Measurements from ENCODE around the gene IQCE.

Gene IQCE

GRCh38 chr7:2633538-2634266 is 74.9 kb downstream of the IQCE start:
- peak; percentile 45 for DNase-seq (ENCODE audit: low spot score)

- DNase-seq (ENCODE audit: low spot score) = no peak
These were observed 75.7 kb downstream of the IQCE start for GRCh38 chr7:2634267-2635145.

GRCh38 chr7:2635148-2635668 is 76.4 kb downstream of the IQCE start:
- no peak for DNase-seq (ENCODE audit: low spot score)

GRCh38 chr7:2635810-2636701 is 77.3 kb downstream of the IQCE start:
- DNase-seq (ENCODE audit: low spot score) = no peak

- no peak for DNase-seq (ENCODE audit: low spot score)
These were observed 78.3 kb downstream of the IQCE start for GRCh38 chr7:2637066-2637471.

- peak; percentile 90 for DNase-seq (ENCODE audit: low spot score)
These were observed 78.9 kb downstream of the IQCE start for GRCh38 chr7:2637505-2638223.

- no peak for DNase-seq (ENCODE audit: low spot score)
These were observed 79.6 kb downstream of the IQCE start for GRCh38 chr7:2638224-2638991.

GRCh38 chr7:2639181-2639681 is 80.5 kb downstream of the IQCE start:
- DNase-seq (ENCODE audit: low spot score) = no peak

- no peak for DNase-seq (ENCODE audit: low spot score)
These were observed 81.1 kb downstream of the IQCE start for GRCh38 chr7:2639695-2640481.

GRCh38 chr7:2640482-2640830 is 81.7 kb downstream of the IQCE start:
- DNase-seq (ENCODE audit: low spot score) = no peak

GRCh38 chr7:2640846-2641316 is 82.1 kb downstream of the IQCE start:
- DNase-seq (ENCODE audit: low spot score) = peak; percentile 49

- DNase-seq (ENCODE audit: low spot score) = peak; percentile 98
These were observed 82.9 kb downstream of the IQCE start for GRCh38 chr7:2641406-2642393.

GRCh38 chr7:2643386-2644219 is 84.8 kb downstream of the IQCE start:
- peak; percentile 88 for DNase-seq (ENCODE audit: low spot score)

GRCh38 chr7:2644220-2644561 is 85.4 kb downstream of the IQCE start:
- DNase-seq (ENCODE audit: low spot score) = no peak

- DNase-seq (ENCODE audit: low spot score) = no peak
These were observed 85.9 kb downstream of the IQCE start for GRCh38 chr7:2644562-2645273.

- peak; percentile 84 for DNase-seq (ENCODE audit: low spot score)
These were observed 86.6 kb downstream of the IQCE start for GRCh38 chr7:2645274-2645868.

All from NAMALWA (cell line).